Measurements from ENCODE around the gene SLC25A34.

DNA sequence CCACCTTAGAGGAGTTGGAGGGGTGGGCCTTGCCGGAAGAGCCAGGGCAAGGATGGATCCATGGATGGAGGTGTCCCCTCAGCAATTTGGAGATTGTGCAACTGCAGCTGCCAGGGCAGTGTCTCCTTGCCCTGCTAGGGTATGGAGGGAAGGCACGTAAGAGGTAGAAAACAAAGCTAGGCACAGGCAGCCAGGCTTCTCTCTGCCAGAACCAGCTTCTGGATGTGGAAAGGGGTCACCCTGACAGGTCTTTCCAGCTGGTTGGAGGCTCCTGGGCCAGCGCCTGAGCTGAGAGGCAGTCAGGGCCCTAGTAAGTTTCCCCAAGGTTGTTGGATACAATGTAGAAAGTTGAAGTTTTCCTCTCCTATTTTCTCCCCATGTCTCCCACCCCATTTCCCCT is 15.2 kb upstream of the SLC25A34 start:
- TF ChIP-seq POLR2A (IDR thresholded peaks at IDR 0.05; ENCODE audit: low read depth, low read length) (no peak), TAF1 (IDR thresholded peaks at IDR 0.05; ENCODE audit: borderline replicate concordance, low read depth, low read length) (no peak)
